ENCODE measurements around the gene TOX4.
A peak's percentile ranks its signal among the peaks of the same experiment; 100 is the strongest.
"Not testable (repeated sequence)": the region's sequence is repeated elsewhere in the genome, so short reads cannot be mapped to it uniquely, and the experiment has no call there.

Gene TOX4

GRCh38 chr14:21535545-21536417 lies 58.8 kb downstream of the TOX4 start:
- ATAC-seq (replicated peaks): no peak
- DNase-seq: no peak
- peak overlapping the region in 1 of 2 donors; percentile 58 for H3K4me3 Mint-ChIP-seq
- H3K27ac Mint-ChIP-seq: no peak overlapping the region
- H3K4me1 Mint-ChIP-seq: peaks cover 10 to 15% of the 10 kb centered on the region in 2 donors
- no peaks in the 10 kb centered on the region for H3K9me3 Mint-ChIP-seq
- no peaks in the 10 kb centered on the region for H3K36me3 Mint-ChIP-seq
- H3K27me3 Mint-ChIP-seq: peaks cover 58 to 61% of the 10 kb centered on the region in 2 donors

- H3K36me3 Mint-ChIP-seq: no peaks in the 10 kb centered on the region
- ATAC-seq (replicated peaks) (peak in 1 of 2 donors; percentile 20), DNase-seq (no peak)
- peak overlapping the region; percentile 53 to 58 for H3K4me3 Mint-ChIP-seq
- H3K27ac Mint-ChIP-seq: peak overlapping the region; percentile 56
- H3K4me1 Mint-ChIP-seq: peaks cover 10 to 15% of the 10 kb centered on the region in 2 donors
- no peaks in the 10 kb centered on the region for H3K9me3 Mint-ChIP-seq
- H3K27me3 Mint-ChIP-seq: peaks cover 58 to 61% of the 10 kb centered on the region in 2 donors
These were observed 59.6 kb downstream of the TOX4 start for GRCh38 chr14:21536418-21537089.

GRCh38 chr14:21537090-21537424 lies 60.1 kb downstream of the TOX4 start:
- peaks cover 60 to 61% of the 10 kb centered on the region in 2 donors for H3K27me3 Mint-ChIP-seq
- no peak overlapping the region for H3K27ac Mint-ChIP-seq
- peak overlapping the region; percentile 1 to 11 for H3K4me3 Mint-ChIP-seq
- ATAC-seq (replicated peaks) (peak in 1 of 2 donors; percentile 10), DNase-seq (no peak)
- H3K9me3 Mint-ChIP-seq: no peaks in the 10 kb centered on the region
- no peaks in the 10 kb centered on the region for H3K36me3 Mint-ChIP-seq
- H3K4me1 Mint-ChIP-seq: peaks cover 10 to 15% of the 10 kb centered on the region in 2 donors

GRCh38 chr14:21539189-21539940 lies 62.4 kb downstream of the TOX4 start:
- no peak overlapping the region for H3K4me3 Mint-ChIP-seq
- H3K9me3 Mint-ChIP-seq: no peaks in the 10 kb centered on the region
- DNase-seq (no peak), ATAC-seq (replicated peaks) (no peak)
- H3K4me1 Mint-ChIP-seq: peaks cover 12 to 24% of the 10 kb centered on the region in 2 donors
- H3K36me3 Mint-ChIP-seq: no peaks in the 10 kb centered on the region
- no peak overlapping the region for H3K27ac Mint-ChIP-seq
- H3K27me3 Mint-ChIP-seq: peaks cover 61 to 64% of the 10 kb centered on the region in 2 donors

GRCh38 chr14:21541413-21542074 lies 64.5 kb downstream of the TOX4 start:
- Mint-ChIP-seq H3K4me3 (no peak overlapping the region), H3K9me3 (no peaks in the 10 kb centered on the region), H3K27ac (no peak overlapping the region), H3K36me3 (no peaks in the 10 kb centered on the region), H3K4me1 (peaks cover 8 to 18% of the 10 kb centered on the region in 2 donors), H3K27me3 (peaks cover 40 to 50% of the 10 kb centered on the region in 2 donors)
- ATAC-seq (replicated peaks) (no peak), DNase-seq (no peak)

- DNase-seq: no peak
- Mint-ChIP-seq H3K27ac (peak overlapping the region; percentile 0), H3K4me1 (peaks cover 3 to 10% of the 10 kb centered on the region in 2 donors), H3K36me3 (no peaks in the 10 kb centered on the region), H3K27me3 (peaks cover 31 to 39% of the 10 kb centered on the region in 2 donors), H3K4me3 (no peak overlapping the region), H3K9me3 (no peaks in the 10 kb centered on the region)
- no peak for ATAC-seq (replicated peaks)
These were observed 66.5 kb downstream of the TOX4 start for GRCh38 chr14:21543521-21543960.

- ATAC-seq (replicated peaks) (no peak), DNase-seq (no peak)
- no peaks in the 10 kb centered on the region for H3K9me3 Mint-ChIP-seq
- peaks cover 3 to 10% of the 10 kb centered on the region in 2 donors for H3K4me1 Mint-ChIP-seq
- H3K36me3 Mint-ChIP-seq: no peaks in the 10 kb centered on the region
- peaks cover 29 to 35% of the 10 kb centered on the region in 2 donors for H3K27me3 Mint-ChIP-seq
- H3K27ac Mint-ChIP-seq: peak overlapping the region; percentile 0
- no peak overlapping the region for H3K4me3 Mint-ChIP-seq
These were observed 67.0 kb downstream of the TOX4 start for GRCh38 chr14:21543963-21544362.

- H3K4me1 Mint-ChIP-seq; H3K9me3 Mint-ChIP-seq; H3K4me3 Mint-ChIP-seq; DNase-seq; H3K27ac Mint-ChIP-seq; ATAC-seq (replicated peaks); H3K36me3 Mint-ChIP-seq: not testable (repeated sequence)
- H3K27me3 Mint-ChIP-seq: peaks cover 23 to 29% of the 10 kb centered on the region in 2 donors
These were observed 67.6 kb downstream of the TOX4 start for GRCh38 chr14:21544588-21544987.

All from stimulated activated naive B cell treated with anti-CD40 and anti-IgM and Interleukin-4, amounts not matched to agents 10 μg/mL and 1 μg/mL and 100 μg/mL, for 72 hours (primary cell).